CD4-positive, alpha-beta T cell treated with Interleukin-15 for 1 hour (primary cell): ENCODE results near the gene DRD2.

ENCODE experiments used
- DNase-seq: peaks from one replicate; pipeline ENCODE4 v3.0.0-alpha.2; 2020

Gene DRD2

DNA sequence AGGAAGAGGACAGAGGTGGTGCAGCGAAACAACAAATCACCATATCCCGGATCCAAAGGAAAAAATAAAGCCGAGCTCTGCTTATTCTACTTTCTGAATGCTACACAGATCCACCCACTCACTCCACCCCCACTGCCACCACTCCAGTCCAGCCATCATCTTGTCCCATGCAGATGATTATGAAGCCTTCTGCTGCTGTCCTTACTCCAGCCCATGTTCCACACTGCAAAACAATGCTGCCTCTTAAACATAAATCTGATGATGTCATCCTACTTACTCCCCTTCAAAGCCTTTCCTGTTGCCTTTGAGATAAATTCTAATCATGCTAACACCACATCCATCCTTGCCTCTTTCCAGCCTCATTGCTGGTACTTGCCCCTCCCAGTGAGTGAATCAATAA, 6.5 kb upstream of the DRD2 start:
- DNase-seq: no peak

DNA sequence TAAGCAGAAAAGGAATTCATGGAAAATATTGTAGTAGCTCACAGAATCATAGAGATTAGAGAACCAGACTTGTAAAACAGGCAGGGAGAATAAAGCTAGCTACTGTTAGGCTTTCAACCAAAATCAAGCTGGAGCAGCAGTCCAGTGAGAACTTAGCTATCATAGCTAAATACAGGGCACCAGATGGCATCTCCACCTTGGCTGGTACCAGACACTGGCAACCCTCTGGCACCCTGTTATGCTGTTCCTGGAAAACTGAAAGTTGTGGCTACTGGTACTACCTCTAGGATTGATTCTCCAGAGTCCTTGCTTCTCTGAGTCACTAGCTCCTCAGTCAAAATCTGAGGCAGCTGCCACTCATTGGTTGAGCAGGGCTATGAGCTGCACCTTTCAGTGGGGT, 6.0 kb upstream of the DRD2 start:
- DNase-seq: no peak

DNA sequence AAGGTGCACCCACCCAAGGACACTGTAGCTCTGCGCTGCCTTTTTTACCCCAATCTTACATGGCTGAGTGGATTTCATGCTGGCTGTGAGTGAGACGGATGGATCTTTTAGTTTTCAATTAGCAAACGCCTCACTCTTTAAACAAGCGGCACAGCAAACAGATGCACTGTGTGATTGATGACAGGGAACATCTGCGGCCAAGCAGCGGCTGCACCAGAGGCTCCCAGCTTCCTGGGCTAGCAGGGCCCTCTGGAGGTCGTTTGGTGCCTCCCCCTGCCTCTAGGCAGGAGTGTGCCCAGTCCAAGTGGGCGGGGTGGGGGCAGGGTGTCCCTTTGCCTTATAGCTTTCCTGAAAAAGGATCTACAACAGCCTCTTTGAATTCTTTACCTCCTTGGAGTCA, 2.1 kb upstream of the DRD2 start:
- no peak for DNase-seq

DNA sequence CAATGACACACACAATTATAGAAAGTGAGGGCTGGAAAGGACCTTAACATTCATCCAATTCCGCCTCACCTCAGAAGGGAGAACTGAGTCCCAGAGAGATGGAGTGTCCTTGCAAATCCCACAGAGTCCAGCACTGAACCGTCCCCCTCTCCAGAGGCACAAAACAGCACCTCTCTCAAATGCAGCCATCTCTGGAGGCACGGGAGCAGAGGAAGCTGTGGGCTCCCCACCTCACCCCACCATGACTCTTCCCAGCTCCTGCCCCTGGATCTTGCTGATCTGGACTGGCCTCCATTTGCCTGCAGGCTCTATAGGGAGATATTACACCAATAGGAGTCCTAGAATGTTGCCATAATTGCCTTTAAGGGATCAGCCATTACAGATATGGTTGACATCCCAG, 1.4 kb upstream of the DRD2 start:
- no peak for DNase-seq

DNA sequence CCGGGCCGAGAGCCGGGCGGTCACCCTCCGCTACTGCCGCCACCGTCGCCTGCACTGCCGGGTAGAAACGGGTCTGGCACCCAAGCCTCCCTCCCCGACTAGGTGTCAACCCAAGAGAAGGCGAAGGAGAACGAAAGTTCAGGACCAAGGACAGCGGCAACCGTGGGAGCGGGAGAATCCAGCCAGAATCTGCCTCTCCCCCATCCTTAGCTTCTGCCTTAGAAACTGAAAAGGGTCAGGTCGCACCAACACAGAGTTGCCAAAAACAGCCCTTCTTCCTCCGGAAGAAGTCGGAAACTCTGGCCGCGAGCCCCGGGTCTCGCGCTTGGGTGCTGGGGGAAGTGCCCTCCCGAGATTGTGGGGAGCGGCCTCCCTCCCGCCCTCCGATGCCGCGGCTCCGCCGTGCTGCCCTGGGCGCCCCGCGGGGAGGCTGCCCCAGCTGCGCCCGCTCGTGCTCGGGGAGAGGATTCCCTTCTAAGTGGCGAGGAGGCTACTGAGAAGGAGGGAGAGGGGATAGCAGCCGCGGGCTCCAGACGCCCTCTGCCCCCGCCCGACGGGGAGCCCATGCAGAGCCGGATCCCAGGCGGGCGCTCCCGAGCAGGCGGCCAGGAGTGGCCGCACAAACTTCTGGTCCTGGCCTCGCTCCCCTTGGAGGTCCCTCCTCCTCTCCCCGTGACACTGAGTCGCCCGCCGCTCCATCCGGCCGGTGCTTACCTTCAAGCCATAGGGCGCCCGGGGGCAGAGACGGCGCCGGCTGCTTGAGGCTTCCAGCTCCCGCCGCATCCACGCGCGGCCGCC, 637 bp downstream of the DRD2 start:
- DNase-seq: no peak

DNA sequence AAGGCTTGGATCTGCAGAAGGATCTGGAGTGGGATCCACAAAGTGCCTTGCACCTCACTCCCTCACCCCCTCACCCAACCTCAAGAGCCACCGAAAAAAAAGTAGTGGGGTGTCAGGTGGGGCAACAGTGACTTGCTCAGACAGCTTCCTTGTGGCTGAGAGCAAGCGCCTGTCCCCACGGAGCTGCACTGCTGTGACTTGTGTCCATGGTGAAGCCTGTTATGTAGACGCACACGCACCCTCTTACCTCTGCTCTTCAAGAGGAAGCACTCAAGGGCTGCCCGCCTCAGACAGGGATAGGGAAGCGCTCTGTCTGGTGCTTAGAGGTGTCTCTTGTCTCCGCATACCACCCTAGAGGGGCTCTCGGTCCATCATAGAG, 1.2 kb downstream of the DRD2 start:
- DNase-seq: no peak

DNA sequence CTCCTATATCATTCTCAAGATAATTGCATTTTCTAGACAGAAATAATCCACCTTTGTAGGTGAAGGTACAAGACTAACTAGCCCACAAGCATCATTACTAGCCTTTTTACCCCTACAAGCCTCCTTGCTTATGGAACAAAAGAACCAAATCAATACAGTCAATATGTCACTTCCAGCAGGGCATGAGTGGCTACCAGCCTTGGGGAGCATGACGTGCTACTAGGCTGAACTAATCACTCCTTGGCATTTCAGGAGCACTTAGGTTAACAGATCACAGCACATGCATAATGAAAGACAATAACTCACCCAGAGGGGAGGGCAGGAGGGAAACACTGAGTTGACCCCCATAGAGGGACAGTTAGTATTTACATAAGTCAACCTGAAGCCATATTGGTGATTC, 2.7 kb downstream of the DRD2 start:
- no peak for DNase-seq

DNA sequence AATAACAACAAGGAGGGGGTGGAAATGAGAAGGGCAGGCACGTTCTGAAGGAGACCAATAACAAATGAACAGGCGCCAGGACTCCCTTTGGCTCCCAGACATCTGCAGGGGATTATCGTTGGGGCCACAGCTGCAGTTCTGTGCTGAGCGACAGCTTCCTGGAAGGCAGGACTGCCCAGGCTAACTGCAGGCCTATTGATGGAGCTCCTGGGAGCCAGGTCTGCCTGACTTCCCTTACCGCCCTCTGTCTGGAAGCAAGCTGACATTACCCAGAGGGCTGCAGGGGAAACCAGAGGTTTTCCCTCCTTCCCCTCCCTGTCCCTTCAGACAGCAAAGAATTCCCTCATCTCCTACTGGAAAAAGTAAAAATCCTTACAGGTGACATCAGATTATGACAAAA, 5.0 kb downstream of the DRD2 start:
- DNase-seq: no peak

DNA sequence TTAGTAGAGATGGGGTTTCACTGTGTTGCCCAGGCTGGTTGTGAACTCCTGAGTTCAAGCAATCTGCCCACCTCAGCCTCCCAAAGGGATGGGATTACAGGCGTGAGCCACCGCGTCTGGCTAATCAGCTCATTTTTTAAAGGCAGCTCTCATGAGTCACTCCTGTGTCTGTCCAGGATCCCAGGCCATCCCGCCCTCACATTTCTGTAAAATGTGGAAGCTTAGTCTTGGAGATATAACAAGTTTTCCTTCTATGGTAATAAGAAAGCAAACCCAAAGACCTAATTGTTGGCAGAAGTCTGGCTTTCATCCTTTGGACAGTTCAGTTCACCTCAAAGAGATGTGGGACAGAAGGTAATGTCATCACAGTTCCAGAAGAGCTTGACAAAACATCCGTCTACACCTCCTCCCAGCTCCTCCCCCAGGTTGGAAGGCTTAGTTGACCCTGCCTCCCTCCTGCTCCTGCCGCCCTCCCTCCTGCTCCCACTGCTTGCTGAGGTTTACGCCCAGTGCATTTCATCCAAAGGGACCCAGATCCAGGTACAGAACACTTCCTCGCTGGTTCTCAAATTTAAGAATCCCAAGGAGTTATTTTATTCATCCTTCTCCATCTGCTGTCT, 6.4 kb downstream of the DRD2 start:
- no peak for DNase-seq

DNA sequence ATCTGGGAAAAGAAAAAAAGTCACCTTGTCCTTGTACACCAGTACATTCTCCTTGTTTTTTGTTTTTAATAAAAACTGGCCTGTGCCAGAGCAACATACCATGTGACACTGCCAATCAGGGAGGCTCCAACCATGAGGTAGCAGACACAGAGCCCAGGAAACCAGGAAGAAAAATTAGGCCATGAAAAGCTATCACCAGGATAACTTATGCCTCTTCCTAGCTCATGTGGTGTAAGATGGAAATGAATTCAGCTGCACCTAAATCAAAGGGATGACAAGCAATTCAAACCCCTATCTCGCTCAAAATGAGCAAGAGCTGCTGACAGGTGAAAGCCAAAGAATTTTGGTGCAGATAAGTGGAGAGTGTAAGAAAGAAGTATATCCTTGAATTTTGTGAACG, 7.7 kb downstream of the DRD2 start:
- DNase-seq: no peak

DNA sequence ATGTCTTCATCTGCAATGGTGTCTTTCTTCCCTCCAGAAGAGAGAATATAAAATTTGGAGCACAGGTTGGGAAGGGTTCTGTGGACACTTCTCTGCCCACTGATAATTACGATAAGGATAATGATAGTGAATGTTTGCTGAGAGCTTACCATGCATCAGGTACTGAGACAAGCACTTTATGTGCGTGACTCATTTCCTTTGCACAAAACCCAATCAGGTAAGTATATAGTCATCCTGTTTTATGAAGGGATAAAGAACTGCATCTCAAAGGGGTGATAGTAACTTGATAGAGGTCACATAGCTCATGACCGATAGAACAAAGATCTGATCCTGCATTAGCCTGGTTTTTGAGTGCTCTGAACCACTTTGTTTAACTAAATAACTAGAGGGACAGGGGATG, 9.4 kb downstream of the DRD2 start:
- DNase-seq: no peak

DNA sequence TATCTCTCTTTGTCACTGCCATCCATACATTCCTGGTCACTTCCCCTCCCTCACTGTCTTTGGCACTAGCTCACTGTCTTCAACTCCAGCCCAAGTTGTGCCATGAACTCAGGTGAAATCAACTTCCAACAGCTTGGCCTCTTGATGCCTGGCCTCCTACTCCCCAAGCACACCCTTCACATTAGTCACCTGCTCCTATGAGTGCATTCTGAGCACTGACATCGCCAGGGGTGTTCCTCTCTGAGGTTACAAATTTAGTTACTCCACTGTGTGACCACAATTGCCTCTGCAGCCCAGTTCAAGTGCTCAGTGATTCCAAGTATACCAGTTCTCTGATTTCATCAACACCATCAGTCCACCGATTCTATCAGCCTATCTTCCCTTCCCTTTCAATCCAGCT, 10.8 kb downstream of the DRD2 start:
- DNase-seq: no peak

DNA sequence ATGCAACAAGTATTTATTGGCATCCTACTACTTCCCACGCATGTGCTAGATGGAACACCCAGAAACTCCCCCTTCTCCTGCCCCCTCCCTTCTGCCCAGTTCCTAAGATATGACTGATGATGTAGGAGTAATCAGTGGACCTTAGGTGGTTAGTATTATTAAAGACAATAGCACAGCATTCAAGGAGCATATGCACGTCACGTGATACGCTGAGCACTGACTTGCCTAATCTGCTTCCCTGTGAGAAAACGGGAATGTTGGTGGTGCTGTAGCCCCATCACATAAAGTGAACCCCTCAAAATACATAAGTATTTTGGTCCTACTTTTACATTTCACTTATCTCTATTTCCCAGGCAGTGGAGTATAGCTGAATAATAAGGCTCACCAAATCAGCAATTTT, 12.4 kb downstream of the DRD2 start:
- DNase-seq: no peak

DNA sequence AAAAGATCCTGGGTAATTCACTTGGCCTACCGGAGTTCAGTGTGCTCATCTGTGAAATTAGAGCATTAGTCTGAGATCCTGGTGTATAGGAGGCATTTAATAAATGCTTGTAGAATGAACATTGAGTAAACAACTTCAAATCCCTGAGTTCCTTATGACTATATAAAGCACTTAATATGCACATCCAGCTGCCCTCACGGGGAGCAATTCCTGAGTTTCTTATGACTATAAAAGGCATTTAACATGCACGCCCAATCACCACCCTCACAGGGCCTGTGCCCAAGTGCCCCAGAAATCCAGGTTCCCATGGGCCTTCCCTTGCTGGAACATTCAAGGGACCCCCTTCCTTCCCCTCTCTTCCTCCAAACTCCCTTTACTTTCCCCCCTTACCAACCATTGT, 13.6 kb downstream of the DRD2 start:
- no peak for DNase-seq

DNA sequence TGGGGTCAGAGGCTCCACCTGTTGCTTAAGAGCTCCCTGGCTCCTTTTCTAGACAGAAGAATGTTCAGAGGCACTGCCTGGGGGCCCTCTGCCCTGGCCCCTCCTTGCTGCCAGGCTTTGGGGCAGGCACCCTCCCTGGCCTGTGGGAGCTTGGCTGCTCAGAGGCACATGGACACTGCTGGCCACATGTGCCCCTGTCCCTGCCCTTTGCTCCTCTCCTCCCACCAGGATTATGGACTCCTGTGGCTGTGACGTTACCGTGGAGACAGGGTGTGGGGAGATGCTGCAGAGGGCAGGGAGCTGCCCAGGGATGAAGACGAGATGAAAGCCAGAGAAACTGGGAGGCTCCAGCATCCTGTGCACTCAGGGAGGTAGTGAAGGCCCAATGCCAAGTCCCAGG, 14.7 kb downstream of the DRD2 start:
- DNase-seq: no peak

DNA sequence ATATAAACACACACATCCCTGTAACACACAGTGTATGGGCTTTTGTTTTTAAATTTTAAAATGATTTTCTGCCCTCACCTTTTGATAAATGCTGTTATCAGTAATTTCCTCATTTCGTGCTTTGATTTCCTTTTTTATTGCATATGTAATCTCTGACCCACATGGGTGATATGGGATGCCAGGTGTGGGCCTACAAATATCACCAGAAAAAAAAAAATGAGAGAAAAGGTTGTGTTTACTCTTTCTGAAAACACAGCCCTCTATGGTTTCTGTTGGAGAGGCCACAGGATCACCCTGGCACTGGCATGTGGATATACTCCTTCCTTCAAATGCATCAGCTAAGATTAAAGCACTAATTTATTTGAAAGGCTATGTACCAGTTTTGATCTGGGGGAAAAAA, 17.0 kb downstream of the DRD2 start:
- no peak for DNase-seq

DNA sequence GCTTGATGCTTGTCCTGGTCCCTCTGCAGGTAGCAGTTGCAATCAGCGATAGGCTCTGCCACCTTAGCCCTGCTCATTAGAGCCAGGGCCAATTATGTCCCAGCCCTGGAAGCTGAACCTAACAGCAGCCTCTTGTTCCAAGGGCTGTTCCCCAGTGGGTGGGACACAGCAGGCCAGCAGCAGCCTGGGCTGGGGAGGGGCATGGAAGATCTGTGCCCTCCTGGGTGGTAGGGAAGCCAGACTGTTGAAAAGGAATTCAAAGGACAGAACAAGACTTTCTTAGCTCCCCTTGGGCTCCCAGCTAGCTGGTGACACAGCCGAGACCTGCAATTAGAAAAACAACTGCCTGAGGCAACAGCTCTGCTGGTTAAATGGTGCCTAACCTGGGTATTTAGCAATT, 17.4 kb downstream of the DRD2 start:
- no peak for DNase-seq

DNA sequence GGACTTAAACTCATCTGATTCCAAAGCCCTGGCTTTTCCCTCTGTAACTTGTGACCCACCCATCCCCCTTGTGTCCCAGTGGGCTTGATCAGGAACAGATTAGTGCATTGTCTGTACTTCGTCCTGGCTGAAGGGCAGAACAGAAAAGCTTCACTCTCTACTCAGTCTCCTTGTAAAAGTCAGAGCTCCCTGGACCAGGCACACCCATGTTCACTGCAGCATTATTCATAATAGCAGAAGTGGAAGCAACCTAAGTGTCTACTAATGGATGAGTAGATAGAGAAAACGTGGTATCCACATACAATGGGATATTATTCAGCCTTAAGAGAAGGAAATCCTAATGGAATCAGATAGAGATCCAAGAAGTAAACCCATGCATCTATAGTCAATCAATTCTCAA, 20.7 kb downstream of the DRD2 start:
- DNase-seq: no peak

DNA sequence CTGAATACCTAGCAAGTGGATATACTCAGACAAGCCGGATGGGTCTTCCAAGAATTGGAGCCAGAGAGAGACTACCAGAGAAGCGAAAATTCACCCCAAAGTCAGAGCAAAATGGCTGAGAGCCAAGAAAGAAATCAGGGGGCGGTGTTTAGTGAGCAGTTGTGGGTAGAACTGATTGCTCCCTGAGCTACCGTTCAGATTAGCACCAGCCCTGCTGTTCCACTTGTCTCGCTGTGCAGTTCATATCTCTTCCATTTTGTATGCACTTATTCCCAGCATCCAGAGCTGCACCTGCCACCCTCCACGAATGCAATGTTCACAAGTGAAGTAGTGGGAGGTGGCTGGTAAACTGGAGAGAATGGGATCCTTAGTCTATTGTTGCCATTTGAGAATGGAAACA, 25.5 kb downstream of the DRD2 start:
- no peak for DNase-seq

DNA sequence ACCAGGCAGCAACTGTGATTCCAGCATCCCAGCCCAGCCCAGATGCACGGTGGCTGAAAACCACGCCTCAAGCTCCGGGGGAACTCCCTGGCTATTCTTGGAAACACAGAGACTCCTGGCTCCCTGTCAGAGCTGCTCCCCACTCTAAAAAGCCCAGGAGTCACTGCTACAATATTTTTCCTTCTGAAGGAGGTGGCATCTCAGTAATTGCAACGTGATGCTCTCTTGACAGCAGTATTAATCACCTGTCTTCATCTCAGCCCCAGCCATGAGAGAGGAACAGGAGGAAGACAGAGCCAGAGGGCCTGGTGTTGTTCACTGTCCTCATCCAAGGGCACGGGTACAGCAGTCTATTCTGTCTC, 26.9 kb downstream of the DRD2 start:
- no peak for DNase-seq

DNA sequence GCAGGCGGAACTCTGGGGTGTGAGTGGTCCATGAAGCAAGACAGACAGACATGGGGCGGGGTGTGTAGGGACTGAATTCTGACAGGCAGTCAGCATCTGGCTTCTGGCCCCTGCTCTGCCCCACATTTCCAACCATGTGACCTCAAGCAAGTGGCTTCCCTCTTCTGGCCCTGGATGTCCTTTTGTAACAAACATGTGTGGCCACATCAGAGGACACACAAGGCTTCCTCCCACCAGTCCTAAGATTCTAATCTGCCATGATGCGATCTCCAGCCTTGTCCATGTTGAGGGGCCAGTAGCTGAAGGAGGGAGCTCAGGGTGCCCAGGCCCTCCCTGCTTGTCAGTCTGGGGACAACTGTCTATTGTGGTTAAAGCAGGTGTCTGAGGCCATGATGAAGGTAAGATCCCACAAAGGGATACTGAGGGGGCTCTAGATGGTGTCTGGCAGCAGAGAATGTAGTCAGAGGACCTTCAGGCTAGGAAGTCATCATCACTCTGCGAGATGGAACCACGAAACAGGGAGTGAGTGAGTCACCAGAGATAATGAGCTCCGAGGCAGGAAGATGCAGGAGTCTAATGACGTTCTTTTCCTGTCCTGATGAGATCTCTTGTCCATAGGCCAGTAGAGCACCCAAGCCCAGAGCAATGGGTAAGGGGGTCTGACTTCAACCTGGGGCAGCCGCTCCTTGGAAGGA, 27.4 kb downstream of the DRD2 start:
- no peak for DNase-seq

DNA sequence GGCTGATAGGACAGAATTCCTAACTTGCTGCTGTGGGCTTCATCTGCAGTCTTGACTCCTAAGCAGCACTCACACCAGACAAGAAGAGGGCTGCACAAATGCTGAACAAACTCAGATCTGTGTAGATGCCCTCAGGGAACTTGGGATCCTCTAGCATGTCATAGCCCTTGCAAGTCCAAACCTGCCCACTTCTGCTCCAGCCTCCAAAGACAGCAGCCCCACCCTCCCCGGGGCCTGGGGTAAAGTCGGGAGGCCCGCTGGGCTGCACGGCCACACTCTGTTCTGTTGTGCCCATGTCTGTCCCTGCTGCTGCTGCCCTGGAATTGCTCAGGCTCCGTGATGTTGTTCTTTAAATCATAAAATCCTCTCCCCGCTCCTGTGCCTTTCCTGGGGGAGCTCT, 28.3 kb downstream of the DRD2 start:
- no peak for DNase-seq

DNA sequence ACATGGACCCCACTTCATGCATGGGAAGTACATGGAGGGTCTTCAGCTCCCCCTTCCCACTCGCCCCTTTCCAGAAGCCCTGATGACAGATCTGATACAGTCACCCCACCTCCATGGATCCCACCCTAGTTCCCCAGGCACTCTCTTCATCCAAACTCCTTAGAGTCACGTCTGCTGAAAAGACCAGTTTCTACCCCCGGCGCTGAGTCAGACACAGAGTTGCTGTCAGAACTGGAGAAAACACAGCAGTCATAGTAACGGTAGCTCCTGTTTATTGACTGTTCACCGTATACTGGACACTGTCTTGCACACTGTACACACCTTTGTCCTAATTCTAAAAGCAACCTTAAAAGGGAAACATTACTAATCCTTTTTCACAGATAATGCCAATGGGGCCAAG, 29.1 kb downstream of the DRD2 start:
- DNase-seq: no peak

DNA sequence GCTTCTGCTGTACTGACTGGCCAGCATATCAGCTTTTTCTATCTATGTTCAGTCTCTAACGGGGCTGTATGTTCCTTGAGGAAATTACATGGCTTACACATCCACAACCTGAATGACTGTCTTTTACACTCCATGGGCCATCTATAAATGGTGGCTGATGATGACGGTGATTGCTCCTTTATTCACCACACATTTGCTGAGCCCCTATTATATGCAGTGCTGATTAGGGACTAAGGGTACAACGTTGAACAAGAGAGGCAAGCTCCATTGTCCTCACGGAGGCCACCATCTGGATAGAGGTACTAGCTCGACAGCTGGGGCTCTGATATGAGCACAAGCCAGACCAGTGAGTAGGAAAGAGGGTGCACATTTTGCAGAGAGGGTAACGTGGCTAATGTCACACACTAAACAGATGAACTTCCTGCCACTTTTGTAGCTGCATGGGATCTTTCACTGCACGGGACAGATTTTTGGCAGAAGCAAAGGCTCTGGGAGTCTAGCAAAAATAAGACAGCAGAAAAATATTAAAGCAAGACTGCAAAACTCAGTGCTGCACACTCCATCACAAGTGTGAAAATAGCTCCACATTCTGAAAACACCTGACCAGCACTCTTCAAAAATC, 30.6 kb downstream of the DRD2 start:
- DNase-seq: no peak
